ENCODE measurements around the gene ADAM33.

Gene ADAM33

DNA sequence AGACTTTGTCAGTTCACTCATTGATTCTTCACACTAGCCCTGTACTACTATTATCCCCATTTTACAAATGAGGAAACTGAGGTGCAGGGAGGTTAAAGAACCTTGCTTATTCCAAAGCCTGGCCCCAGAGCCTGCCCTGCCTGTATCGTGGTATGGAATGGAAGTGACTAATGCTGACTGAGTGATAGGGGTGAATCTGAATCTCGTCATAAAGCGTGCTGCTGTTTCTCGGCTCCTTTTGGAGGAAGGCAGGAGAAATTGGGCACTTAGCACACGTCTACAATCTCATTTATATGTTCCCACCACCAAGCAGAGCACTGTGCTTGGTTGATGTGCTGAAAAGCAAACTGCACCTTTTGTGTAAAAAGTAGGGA is 35.8 kb downstream of the ADAM33 start:
- Histone ChIP-seq H3K27me3 (ENCODE audit: control insufficient read depth, insufficient read depth, low read length) (no peaks in the 10 kb centered on the region), H3K9me3 (ENCODE audit: control insufficient read depth, insufficient read depth, low read length) (no peaks in the 10 kb centered on the region)

GRCh38 chr20:3645309-3646066 is 36.3 kb downstream of the ADAM33 start:
- no peaks in the 10 kb centered on the region for H3K27me3 ChIP-seq (ENCODE audit: control insufficient read depth, insufficient read depth, low read length)
- H3K36me3 ChIP-seq (ENCODE audit: control insufficient read depth, insufficient read depth, low read length) = no peaks in the 10 kb centered on the region
- H3K9me3 ChIP-seq (ENCODE audit: control insufficient read depth, insufficient read depth, low read length) = no peaks in the 10 kb centered on the region
- no peaks in the 10 kb centered on the region for H3K4me1 ChIP-seq (ENCODE audit: control insufficient read depth, insufficient read depth, low read length)
- H3K9ac ChIP-seq (ENCODE audit: low read depth, low read length) = no peak overlapping the region
- no peak overlapping the region for H3K4me3 ChIP-seq (ENCODE audit: low read depth, low read length)

More for the DNA sequence above, 35.8 kb downstream of the ADAM33 start:
- no peak overlapping the region for H3K9ac ChIP-seq (ENCODE audit: low read depth, low read length)
- H3K4me3 ChIP-seq (ENCODE audit: low read depth, low read length) = no peak overlapping the region
- no peaks in the 10 kb centered on the region for H3K36me3 ChIP-seq (ENCODE audit: control insufficient read depth, insufficient read depth, low read length)
- no peaks in the 10 kb centered on the region for H3K4me1 ChIP-seq (ENCODE audit: control insufficient read depth, insufficient read depth, low read length)

DNA sequence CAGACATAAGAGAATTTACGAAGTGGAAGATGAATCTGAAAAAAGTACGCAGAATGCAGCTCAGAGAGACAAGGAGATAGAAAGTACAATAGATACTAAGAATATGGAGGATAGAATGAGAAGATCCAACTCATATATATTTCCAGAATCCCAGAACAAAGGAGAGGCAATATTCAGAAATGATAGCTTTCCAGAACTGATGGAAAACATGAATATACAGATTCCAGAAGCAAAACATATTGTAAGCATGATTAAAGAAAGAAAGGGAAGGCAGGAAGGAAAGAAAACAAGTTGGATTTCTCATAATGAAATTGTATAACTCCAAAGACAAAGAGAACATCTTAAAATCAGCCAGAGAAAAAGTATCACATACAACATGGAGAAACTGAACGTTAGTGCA is 41.6 kb downstream of the ADAM33 start:
- Histone ChIP-seq H3K9me3 (ENCODE audit: control insufficient read depth, insufficient read depth, low read length) (no peaks in the 10 kb centered on the region), H3K27me3 (ENCODE audit: control insufficient read depth, insufficient read depth, low read length) (no peaks in the 10 kb centered on the region), H3K9ac (ENCODE audit: low read depth, low read length) (no peak overlapping the region), H3K4me1 (ENCODE audit: control insufficient read depth, insufficient read depth, low read length) (no peaks in the 10 kb centered on the region), H3K4me3 (ENCODE audit: low read depth, low read length) (no peak overlapping the region), H3K36me3 (ENCODE audit: control insufficient read depth, insufficient read depth, low read length) (no peaks in the 10 kb centered on the region)

DNA sequence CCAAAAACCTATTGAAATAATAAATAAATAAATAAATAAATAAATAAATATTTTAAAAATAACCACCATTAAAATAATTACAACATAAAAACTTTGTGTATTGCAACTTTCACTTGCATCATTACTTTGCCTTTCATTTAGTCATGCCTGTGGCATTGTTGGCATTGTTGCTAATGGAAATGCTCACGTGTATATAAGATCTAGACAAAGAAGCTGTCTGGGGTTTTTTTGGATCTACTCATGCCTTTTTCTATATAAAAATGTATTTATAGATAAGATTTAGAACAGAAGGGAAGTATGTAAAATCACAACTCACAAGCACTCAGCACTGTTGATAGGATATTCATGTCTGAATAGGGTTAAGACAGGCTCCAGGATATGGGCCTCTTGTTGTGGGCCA is 46.5 kb downstream of the ADAM33 start:
- Histone ChIP-seq H3K4me3 (ENCODE audit: low read depth, low read length) (no peak overlapping the region), H3K27me3 (ENCODE audit: control insufficient read depth, insufficient read depth, low read length) (no peaks in the 10 kb centered on the region), H3K9ac (ENCODE audit: low read depth, low read length) (no peak overlapping the region), H3K36me3 (ENCODE audit: control insufficient read depth, insufficient read depth, low read length) (no peaks in the 10 kb centered on the region), H3K9me3 (ENCODE audit: control insufficient read depth, insufficient read depth, low read length) (no peaks in the 10 kb centered on the region), H3K4me1 (ENCODE audit: control insufficient read depth, insufficient read depth, low read length) (peaks cover under 1% of the 10 kb centered on the region)

DNA sequence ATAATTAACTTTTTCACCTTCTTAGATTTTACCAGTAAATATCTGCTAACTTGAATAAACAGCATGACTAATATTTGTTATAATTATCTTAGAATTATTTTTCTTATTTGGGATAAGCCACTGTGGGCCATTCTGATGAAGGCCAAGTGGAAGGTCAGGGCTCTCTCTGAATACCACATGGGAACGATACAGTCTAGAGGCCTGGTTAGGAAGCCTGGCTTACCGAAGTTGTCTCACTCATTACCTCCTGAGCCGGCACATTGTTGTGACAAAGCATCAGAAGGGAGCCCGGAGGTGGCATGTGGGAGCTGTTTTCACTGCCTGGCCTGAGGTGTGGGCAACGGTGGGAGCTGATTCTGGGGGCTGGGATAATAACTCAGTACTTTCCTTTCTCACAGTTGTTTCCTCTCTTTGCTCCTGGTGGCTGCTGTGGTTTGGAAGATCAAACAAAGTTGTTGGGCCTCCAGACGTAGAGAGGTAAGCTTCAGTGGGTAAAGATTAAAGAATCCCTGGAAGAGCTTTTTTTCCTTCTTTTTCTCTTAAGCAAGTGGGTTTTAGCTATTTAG is 47.8 kb downstream of the ADAM33 start:
- H3K36me3 ChIP-seq (ENCODE audit: control insufficient read depth, insufficient read depth, low read length) = no peaks in the 10 kb centered on the region
- H3K4me3 ChIP-seq (ENCODE audit: low read depth, low read length) = no peak overlapping the region
- no peaks in the 10 kb centered on the region for H3K9me3 ChIP-seq (ENCODE audit: control insufficient read depth, insufficient read depth, low read length)
- H3K4me1 ChIP-seq (ENCODE audit: control insufficient read depth, insufficient read depth, low read length) = peaks cover 6% of the 10 kb centered on the region
- no peaks in the 10 kb centered on the region for H3K27me3 ChIP-seq (ENCODE audit: control insufficient read depth, insufficient read depth, low read length)
- no peak overlapping the region for H3K9ac ChIP-seq (ENCODE audit: low read depth, low read length)

DNA sequence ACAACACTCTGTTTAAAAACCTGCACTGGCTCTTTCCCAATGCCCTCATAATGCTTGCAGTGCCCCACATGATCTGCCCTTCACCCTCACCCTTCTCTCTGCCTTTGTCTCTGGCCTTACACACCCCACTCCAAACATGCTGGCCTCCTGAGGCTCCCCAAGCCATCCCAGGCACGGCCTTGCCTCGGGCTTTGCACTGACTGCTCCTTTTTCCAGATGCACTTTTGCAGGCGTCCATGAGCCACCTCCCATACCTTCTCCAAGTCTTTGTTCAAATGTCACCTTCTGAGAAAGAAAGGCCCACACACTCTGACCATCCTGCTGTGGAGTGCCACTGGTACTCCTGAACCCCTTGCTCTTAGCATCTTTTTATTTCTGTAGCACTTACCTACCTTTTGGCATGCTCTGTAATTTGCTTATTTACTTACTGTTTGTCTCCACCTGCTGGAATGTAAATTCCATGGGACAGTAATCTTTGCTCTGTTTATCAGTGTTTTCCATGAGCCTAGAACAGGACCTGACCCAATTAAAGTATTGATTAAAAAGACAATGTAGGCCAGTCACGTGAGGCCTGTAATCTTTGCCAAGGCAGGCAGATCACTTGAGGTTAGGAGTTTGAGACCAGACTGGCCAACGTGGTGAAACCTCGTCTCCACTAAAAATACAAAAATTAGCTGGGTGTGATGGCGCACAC is 49.4 kb downstream of the ADAM33 start:
- peaks cover 6% of the 10 kb centered on the region for H3K4me1 ChIP-seq (ENCODE audit: control insufficient read depth, insufficient read depth, low read length)
- no peaks in the 10 kb centered on the region for H3K27me3 ChIP-seq (ENCODE audit: control insufficient read depth, insufficient read depth, low read length)
- H3K9me3 ChIP-seq (ENCODE audit: control insufficient read depth, insufficient read depth, low read length) = no peaks in the 10 kb centered on the region
- no peak overlapping the region for H3K9ac ChIP-seq (ENCODE audit: low read depth, low read length)
- H3K36me3 ChIP-seq (ENCODE audit: control insufficient read depth, insufficient read depth, low read length) = no peaks in the 10 kb centered on the region
- no peak overlapping the region for H3K4me3 ChIP-seq (ENCODE audit: low read depth, low read length)

GRCh38 chr20:3631534-3631933 is 50.3 kb downstream of the ADAM33 start:
- Histone ChIP-seq H3K4me1 (ENCODE audit: control insufficient read depth, insufficient read depth, low read length) (peaks cover 6% of the 10 kb centered on the region), H3K9me3 (ENCODE audit: control insufficient read depth, insufficient read depth, low read length) (no peaks in the 10 kb centered on the region), H3K9ac (ENCODE audit: low read depth, low read length) (no peak overlapping the region), H3K36me3 (ENCODE audit: control insufficient read depth, insufficient read depth, low read length) (no peaks in the 10 kb centered on the region), H3K27me3 (ENCODE audit: control insufficient read depth, insufficient read depth, low read length) (no peaks in the 10 kb centered on the region), H3K4me3 (ENCODE audit: low read depth, low read length) (no peak overlapping the region)

- H3K4me3 ChIP-seq (ENCODE audit: low read depth, low read length) = no peak overlapping the region
Observed at GRCh38 chr20:3630429-3630828, 51.4 kb downstream of the ADAM33 start.

DNA sequence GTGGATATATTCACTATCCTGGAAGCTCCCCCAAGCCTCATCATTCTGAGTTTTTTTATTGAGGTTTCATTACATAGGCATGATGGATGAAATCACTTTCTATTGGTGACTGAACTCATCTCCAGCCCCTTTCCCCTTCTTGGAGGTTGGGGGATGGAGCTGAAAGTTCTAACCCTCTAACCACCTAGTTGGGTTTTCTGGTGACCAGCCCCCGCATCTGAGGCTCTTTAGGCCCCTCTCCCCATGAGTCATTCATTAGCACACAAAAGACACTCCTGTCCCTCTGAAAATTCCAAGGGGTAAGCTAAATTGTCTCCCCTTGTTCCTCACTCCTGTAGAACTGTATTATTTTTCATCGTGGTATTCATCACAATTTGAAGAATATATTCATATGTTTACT is 51.9 kb downstream of the ADAM33 start:
- H3K4me1 ChIP-seq (ENCODE audit: control insufficient read depth, insufficient read depth, low read length) = peaks cover 6% of the 10 kb centered on the region
- no peaks in the 10 kb centered on the region for H3K9me3 ChIP-seq (ENCODE audit: control insufficient read depth, insufficient read depth, low read length)
- H3K9ac ChIP-seq (ENCODE audit: low read depth, low read length) = no peak overlapping the region
- H3K4me3 ChIP-seq (ENCODE audit: low read depth, low read length) = no peak overlapping the region
- no peaks in the 10 kb centered on the region for H3K27me3 ChIP-seq (ENCODE audit: control insufficient read depth, insufficient read depth, low read length)
- H3K36me3 ChIP-seq (ENCODE audit: control insufficient read depth, insufficient read depth, low read length) = no peaks in the 10 kb centered on the region

More at GRCh38 chr20:3630429-3630828, 51.4 kb downstream of the ADAM33 start:
- Histone ChIP-seq H3K27me3 (ENCODE audit: control insufficient read depth, insufficient read depth, low read length) (no peaks in the 10 kb centered on the region), H3K9ac (ENCODE audit: low read depth, low read length) (no peak overlapping the region), H3K9me3 (ENCODE audit: control insufficient read depth, insufficient read depth, low read length) (no peaks in the 10 kb centered on the region), H3K4me1 (ENCODE audit: control insufficient read depth, insufficient read depth, low read length) (peaks cover 6% of the 10 kb centered on the region), H3K36me3 (ENCODE audit: control insufficient read depth, insufficient read depth, low read length) (no peaks in the 10 kb centered on the region)

DNA sequence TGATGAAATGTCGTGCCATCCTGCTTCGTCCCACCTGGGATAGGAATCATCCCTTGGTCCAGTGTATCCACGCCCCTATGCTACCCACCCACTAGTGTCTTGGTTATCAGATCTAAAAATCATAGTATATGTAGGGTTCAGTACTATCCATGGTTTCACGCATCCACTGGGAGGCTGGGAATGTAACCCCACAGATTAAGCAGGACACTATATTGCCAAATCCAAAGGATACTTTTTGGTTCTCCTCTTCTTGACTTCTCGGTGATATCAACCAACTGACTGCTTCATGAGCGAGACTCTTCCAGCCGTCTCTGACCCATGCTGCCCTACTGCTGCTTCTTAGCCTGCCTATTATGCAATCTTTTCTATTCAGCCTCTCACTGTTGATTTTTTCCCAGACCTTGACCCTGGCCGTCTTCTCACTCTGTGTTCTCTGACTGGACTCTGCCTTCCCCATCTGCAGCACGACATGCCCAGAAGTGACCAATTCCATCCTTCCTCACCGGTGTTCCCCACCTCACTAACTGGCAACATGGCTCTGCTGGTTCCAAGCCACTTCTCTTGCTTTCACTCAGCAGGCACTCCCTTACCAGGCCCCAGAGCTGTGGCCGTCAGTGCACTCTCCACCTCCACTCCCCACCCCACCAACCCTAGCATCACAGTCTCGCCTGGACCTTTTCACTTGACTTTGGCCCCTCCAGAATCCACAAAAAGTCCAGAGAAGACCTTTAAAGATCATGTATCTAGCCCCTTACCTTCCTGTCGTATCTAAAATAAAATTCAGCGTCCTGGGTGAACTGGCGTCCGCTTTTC is 53.1 kb downstream of the ADAM33 start:
- Histone ChIP-seq H3K9ac (ENCODE audit: low read depth, low read length) (no peak overlapping the region), H3K9me3 (ENCODE audit: control insufficient read depth, insufficient read depth, low read length) (no peaks in the 10 kb centered on the region), H3K4me1 (ENCODE audit: control insufficient read depth, insufficient read depth, low read length) (peaks cover 6% of the 10 kb centered on the region), H3K4me3 (ENCODE audit: low read depth, low read length) (no peak overlapping the region), H3K36me3 (ENCODE audit: control insufficient read depth, insufficient read depth, low read length) (no peaks in the 10 kb centered on the region), H3K27me3 (ENCODE audit: control insufficient read depth, insufficient read depth, low read length) (no peaks in the 10 kb centered on the region)

- Histone ChIP-seq H3K4me3 (ENCODE audit: low read depth, low read length) (no peak overlapping the region), H3K36me3 (ENCODE audit: control insufficient read depth, insufficient read depth, low read length) (no peaks in the 10 kb centered on the region), H3K4me1 (ENCODE audit: control insufficient read depth, insufficient read depth, low read length) (peaks cover 9% of the 10 kb centered on the region), H3K9ac (ENCODE audit: low read depth, low read length) (no peak overlapping the region), H3K27me3 (ENCODE audit: control insufficient read depth, insufficient read depth, low read length) (no peaks in the 10 kb centered on the region), H3K9me3 (ENCODE audit: control insufficient read depth, insufficient read depth, low read length) (no peaks in the 10 kb centered on the region)
Observed at GRCh38 chr20:3627476-3627875, 54.3 kb downstream of the ADAM33 start.

All from iPS-15b (cell line).